Testis (tissue), 3 donors: ENCODE results near the gene RNF212. TPM values are rescaled to one million over a fixed set of nuclear protein-coding genes. Genes with fewer than 3 reads are reported as not detected.

Source experiments
- DNase-seq: peaks from one replicate; pipeline ENCODE4 v3.0.0-alpha.2; 2019
- H3K27ac ChIP-seq, 2 donors: fragments of 200-600 bp; sonication (generic); one replicate each; pipeline ENCODE4 v1.5.1; 2019
- H3K27me3 ChIP-seq: fragments of 200-600 bp; sonication (generic); one replicate; pipeline ENCODE4 v1.5.1; 2019
- H3K36me3 ChIP-seq: fragments of 200-600 bp; sonication (generic); one replicate; pipeline ENCODE4 v1.5.1; 2017; ENCODE audit warnings: low read depth; ENCODE audit errors: missing control alignments
- H3K4me1 ChIP-seq: fragments of 200-600 bp; sonication (generic); one replicate; pipeline ENCODE4 v1.5.1; 2019
- H3K4me3 ChIP-seq, 2 donors: fragments of 200-600 bp; sonication (generic); one replicate each; pipeline ENCODE4 v1.5.1; 2017 to 2019
- H3K9me3 ChIP-seq: fragments of 200-600 bp; sonication (generic); one replicate; pipeline ENCODE4 v1.5.1; 2017
- CTCF ChIP-seq, 3 experiments: fragments of 450-650 bp in 2 of 3; fragments of 200-600 bp in 1 of 3; sonication (generic) in 1 of 3; IDR thresholded peaks; one replicate each; pipeline ENCODE4 v1.5.1; 2016 to 2019; ENCODE audit warnings: antibody characterized with exemption in 3 of 3, mild to moderate bottlenecking in 2 of 3, moderate library complexity in 1 of 3
- POLR2A ChIP-seq: fragments of 450-650 bp; IDR thresholded peaks from one replicate; pipeline ENCODE4 v1.6.1; 2017; ENCODE audit warnings: antibody characterized with exemption, mild to moderate bottlenecking, moderate library complexity
- WGBS, 2 donors: methylation state at CpG; one replicate each; pipeline ENCODE4 v1.1.5; 2018; 5-methylcytosine and 5-hydroxymethylcytosine counted together
- intact Hi-C: fragments of 100-400 bp; cut with DNase I; formaldehyde crosslinking; loops from one replicate; pipeline ENCODE4 v1.15.1; 2023; ENCODE audit warnings: low total_unique reads
- polyA plus RNA-seq: library from polyadenylated mRNA; stranded (reverse); fragments of 350-450 nt; fragmentation: Illumina TruSeq; extraction: RNeasy Lipid Tissue Mini Kit (QIAGEN cat#74804); gene quantifications from one replicate; pipeline ENCODE4 v1.2.3, GENCODE V29; 2014; ENCODE audit warnings: low read depth, low replicate concordance; ENCODE audit not compliant: insufficient read depth
- total RNA-seq, 2 donors: library from RNA; depleted of rRNA; stranded (reverse); fragments of >200 nt; gene quantifications; one replicate each; pipeline ENCODE4 v1.2.3, GENCODE V29; 2016

Gene RNF212
- total and polyA plus RNA-seq, 3 donors from 2014 or later: 21.0 to 40.3 (median 33.6) TPM

GRCh38 chr4:1072830-1073446 lies 40.4 kb downstream of the RNF212 start:
- intact Hi-C loops: no loop called here
- Histone ChIP-seq H3K4me3 (no peak overlapping the region), H3K36me3 (no peaks in the 10 kb centered on the region), H3K9me3 (no peaks in the 10 kb centered on the region), H3K27me3 (no peaks in the 10 kb centered on the region), H3K27ac (no peak overlapping the region), H3K4me1 (no peaks in the 10 kb centered on the region)
- 36 to 40% methylated on average over 11 of the region's 11 CpGs for WGBS, 2 donors
- DNase-seq: peak; percentile 60
- TF ChIP-seq CTCF (IDR thresholded peaks at IDR 0.05) (peak in 2 of 3 experiments; percentile 32 to 55), POLR2A (no peak)

DNA sequence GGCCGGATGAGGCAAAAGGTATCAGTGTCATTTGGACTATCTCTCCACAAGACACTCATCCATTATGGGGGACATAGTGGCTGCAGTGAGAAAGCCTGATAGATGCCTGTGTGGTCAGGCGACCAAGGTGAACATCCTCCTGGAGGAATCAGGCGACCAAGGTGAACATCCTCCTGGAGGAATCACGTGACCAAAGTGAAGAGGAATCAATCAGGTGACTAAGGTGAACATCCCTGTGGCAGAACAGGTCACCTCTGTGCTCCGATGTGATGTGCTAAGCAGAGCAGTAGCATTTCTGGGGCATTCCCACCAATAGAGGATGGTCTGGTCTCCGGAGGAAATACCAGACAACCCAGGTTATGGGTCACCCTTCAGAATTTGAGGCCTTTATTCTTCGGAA lies 44.0 kb downstream of the RNF212 start:
- DNase-seq: no peak
- H3K9me3 ChIP-seq: no peaks in the 10 kb centered on the region
- H3K27ac ChIP-seq: no peak overlapping the region
- WGBS, 2 donors: 90 to 95% methylated on average over 7 of the region's 7 CpGs
- no peaks in the 10 kb centered on the region for H3K27me3 ChIP-seq
- no peak overlapping the region for H3K4me3 ChIP-seq
- intact Hi-C loops: no loop called here
- TF ChIP-seq POLR2A (no peak), CTCF (IDR thresholded peaks at IDR 0.05) (no peak)
- no peaks in the 10 kb centered on the region for H3K4me1 ChIP-seq
- H3K36me3 ChIP-seq: no peaks in the 10 kb centered on the region

DNA sequence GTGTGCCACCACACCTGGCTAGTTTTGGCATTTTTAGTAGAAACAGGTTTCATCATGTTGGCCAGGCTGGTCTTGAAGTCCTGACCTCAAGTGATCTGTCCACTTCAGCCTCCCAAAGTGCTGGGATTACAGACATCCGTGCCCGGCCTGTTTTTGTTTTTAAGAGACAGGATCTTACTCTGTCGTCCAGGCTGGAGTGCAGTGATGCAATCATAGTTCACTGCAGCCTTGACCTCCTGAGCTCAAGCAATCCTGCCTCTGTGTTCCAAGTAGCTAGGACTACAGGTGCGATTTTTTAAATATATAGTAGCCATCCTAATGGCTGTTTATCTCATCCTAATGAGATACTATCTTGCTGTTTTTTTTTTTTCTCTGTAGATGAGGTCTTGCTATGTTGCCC lies 47.6 kb downstream of the RNF212 start:
- H3K4me1 ChIP-seq: no peaks in the 10 kb centered on the region
- H3K4me3 ChIP-seq: no peak overlapping the region
- no peaks in the 10 kb centered on the region for H3K9me3 ChIP-seq
- H3K36me3 ChIP-seq: no peaks in the 10 kb centered on the region
- no peaks in the 10 kb centered on the region for H3K27me3 ChIP-seq
- TF ChIP-seq CTCF (IDR thresholded peaks at IDR 0.05) (no peak), POLR2A (no peak)
- WGBS, 2 donors: 35 to 44% methylated on average over 4 of the region's 4 CpGs
- DNase-seq: no peak
- intact Hi-C loops: no loop called here
- H3K27ac ChIP-seq: no peak overlapping the region

DNA sequence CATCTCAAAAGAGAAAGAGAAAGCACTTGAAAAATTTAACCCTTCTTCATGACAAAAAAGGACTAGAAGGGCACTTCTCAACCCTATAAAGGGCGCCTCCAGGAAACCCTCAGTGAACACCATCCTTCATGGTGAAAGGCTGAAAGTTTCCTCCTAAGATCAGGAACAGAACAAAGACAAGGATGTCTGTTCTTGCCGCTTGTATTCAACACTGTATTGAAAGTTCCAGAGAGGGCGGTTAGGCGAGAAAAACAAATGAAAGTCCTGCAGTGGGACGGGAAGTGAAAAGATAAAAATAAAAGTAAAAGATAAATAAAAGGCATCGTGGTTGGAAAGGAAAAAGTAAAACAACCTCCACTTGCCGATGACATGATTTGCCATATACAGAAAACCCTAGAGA lies 50.9 kb downstream of the RNF212 start:
- Histone ChIP-seq H3K4me3 (no peak overlapping the region), H3K27ac (no peak overlapping the region), H3K27me3 (no peaks in the 10 kb centered on the region), H3K9me3 (no peaks in the 10 kb centered on the region), H3K36me3 (no peaks in the 10 kb centered on the region), H3K4me1 (no peaks in the 10 kb centered on the region)
- WGBS, 2 donors: 73 to 85% methylated on average over 7 of the region's 7 CpGs
- intact Hi-C loops: no loop called here
- no peak for TF ChIP-seq CTCF (IDR thresholded peaks at IDR 0.05)
- no peak for TF ChIP-seq POLR2A
- no peak for DNase-seq

GRCh38 chr4:1061760-1062159 lies 51.6 kb downstream of the RNF212 start:
- no peaks in the 10 kb centered on the region for H3K36me3 ChIP-seq
- no peak overlapping the region for H3K4me3 ChIP-seq
- no peaks in the 10 kb centered on the region for H3K9me3 ChIP-seq
- intact Hi-C loops: no loop called here
- H3K27me3 ChIP-seq: no peaks in the 10 kb centered on the region
- TF ChIP-seq POLR2A (no peak), CTCF (IDR thresholded peaks at IDR 0.05) (no peak)
- no peak overlapping the region for H3K27ac ChIP-seq
- 82 to 85% methylated on average over 6 of the region's 6 CpGs for WGBS, 2 donors
- H3K4me1 ChIP-seq: no peaks in the 10 kb centered on the region
- no peak for DNase-seq
